HCT116 (cell line): ENCODE measurements around the gene SLC24A3.

Experiments
- CTCF ChIP-seq, 3 experiments: fragments of 200-600 bp in 1 of 3; sonication (generic) in 1 of 3; IDR thresholded peaks in 2 of 3; conservative IDR thresholded peaks in 1 of 3; 2 replicates each; pipeline ENCODE4 v1.5.1; 2012 to 2017; ENCODE audit warnings: low read depth in 2 of 3, low read length in 2 of 3, antibody characterized with exemption in 1 of 3, borderline replicate concordance in 1 of 3, control low read depth in 1 of 3, mild to moderate bottlenecking in 1 of 3, mixed read lengths in 1 of 3, mixed run types in 1 of 3, moderate library complexity in 1 of 3; ENCODE audit not compliant: insufficient read depth in 1 of 3
- EZH2phosphoT487 ChIP-seq: fragments of 200-600 bp; IDR thresholded peaks from 2 replicates; pipeline ENCODE4 v1.6.1; 2018; ENCODE audit warnings: antibody characterized with exemption, borderline replicate concordance
- FOSL1 ChIP-seq: IDR thresholded peaks from 2 replicates; pipeline ENCODE4 v1.6.1; 2012; ENCODE audit warnings: low read depth

GRCh38 chr20:19512886-19513677, 300.6 kb downstream of the SLC24A3 start:
- TF ChIP-seq CTCF (IDR thresholded peaks at IDR 0.05 in 2 of 3, conservative IDR thresholded peaks at IDR 0.05 in 1 of 3; ENCODE audit: borderline replicate concordance in 1 of 3, insufficient read depth in 1 of 3, low read depth in 2 of 3, low read length in 2 of 3) (no peak), FOSL1 (no peak), EZH2phosphoT487 (no peak)
